ENCODE data around the gene EEFSEC.

Gene EEFSEC

GRCh38 chr3:128187495-128187894, 34.2 kb downstream of the EEFSEC start:
- no peak for DNase-seq

GRCh38 chr3:128188326-128188725, 35.0 kb downstream of the EEFSEC start:
- DNase-seq: no peak

- DNase-seq: no peak
Measured at GRCh38 chr3:128188956-128189355, 35.7 kb downstream of the EEFSEC start.

DNA sequence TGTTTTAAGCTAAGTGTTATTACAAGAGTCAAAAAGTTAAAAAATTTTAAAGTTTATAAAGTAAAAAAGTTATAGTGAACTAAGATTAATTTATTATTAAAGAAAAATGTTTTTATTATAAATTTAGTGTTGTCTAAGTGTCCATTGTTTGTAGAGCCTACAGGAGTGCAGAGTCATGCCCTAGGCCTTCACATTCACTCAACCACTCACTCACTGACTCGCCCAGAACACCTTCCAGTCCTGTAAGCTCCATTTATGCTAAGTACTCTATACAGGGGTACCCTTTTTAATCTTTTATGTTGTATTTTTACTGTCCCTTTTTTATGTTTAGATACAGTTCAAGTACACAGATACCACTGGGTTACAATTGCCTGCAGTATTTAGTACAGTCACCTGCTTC, 37.2 kb downstream of the EEFSEC start:
- DNase-seq: no peak

DNA sequence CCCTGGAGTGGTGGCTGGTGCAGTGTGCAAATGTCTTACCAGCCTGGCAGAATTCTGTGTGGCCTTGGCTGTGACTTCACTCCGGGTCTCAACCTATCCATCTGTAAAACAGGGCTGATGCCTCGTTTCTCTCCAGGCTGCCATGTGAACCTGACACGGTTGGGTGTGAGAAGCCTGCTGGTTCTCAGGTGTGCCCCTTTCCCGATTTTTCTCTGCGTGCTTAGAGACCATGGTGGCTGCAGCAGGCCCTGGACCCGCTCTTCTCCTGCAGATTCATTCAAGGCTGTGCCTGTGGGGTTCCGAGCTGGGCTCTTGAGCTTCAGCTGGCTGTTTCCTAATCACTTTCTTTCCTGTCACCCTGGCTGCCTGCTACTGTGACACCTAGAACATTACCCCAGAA, 38.9 kb downstream of the EEFSEC start:
- no peak for DNase-seq

GRCh38 chr3:128193168-128193567, 39.9 kb downstream of the EEFSEC start:
- DNase-seq: peak; percentile 45

DNA sequence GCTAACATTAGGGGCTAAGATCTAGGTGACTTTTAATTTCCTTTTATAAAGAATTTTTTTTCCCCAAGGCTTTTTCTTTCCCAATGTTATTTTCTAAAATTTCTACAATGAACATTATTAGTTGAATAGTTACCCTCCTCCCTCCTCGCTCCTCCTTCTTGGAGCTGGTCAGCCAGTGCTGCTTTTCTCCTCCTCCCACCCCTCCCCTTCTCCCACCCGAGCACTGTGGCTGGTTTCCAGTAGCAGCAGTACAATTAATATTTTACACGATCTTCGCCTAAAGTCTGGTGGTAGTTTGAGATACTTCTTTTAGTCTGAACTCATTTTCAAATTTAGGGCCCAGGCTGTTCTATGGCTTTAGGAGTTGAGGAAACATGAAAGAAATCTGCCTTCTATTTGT, 41.6 kb downstream of the EEFSEC start:
- no peak for DNase-seq

DNA sequence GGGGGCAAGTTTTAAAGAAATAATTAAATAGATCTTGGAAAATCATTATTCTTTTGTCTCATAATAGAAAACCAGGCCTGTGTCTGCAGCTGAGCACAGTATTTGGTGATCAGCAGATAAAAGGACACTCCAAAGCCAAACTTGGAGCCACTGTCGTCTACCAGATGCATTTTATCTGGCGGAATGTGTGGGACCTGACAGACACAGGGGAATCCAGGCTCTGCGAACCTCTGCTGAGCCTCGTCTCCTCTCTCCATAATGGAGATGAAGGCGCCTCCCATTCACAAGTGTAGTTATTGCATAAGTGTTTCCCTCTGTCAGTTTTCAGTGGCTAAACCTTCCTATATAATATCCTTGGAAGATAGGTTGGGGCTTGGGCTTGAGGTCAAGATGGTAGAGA, 42.1 kb downstream of the EEFSEC start:
- no peak for DNase-seq

DNA sequence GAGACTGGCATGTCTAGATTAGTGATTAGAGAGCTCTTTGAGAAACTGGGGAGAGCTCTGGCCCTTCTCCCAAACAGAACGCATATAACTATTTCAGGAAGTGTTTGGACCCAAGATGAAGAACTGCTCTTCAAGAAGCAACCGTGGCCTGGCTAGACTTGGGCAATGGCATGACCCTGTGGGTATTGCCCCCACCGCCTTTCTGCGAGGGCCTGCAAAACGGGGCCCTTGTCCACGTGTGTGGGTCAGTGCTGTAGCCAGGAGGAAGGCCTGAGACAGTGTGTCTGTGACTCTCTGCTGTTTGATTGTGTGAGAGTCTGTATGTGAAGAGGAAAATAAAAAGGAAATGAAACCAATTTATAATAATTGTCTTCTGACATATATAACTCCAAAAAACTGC, 42.5 kb downstream of the EEFSEC start:
- no peak for DNase-seq

DNA sequence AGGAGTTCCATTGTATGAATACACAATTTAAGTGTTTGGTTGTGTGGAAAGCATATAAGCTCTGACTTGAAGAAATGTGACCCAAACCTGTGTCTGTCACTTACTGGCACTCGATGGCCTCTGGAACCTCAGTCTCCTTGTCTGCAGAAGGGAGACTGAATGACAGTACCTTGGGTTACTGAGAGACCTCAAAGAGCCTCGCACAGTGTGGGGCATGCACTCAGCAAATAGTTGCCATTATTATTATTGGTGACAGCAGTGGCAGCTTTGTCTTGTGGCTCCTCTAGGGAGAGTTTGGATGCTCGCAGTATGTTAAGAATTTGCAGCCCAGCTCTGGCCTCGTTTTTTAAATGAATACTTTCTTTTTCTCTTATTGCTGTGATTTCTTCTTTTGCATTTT, 43.4 kb downstream of the EEFSEC start:
- DNase-seq: no peak

GRCh38 chr3:128197855-128198254, 44.6 kb downstream of the EEFSEC start:
- no peak for DNase-seq

- no peak for DNase-seq
Measured at GRCh38 chr3:128198313-128198712, 45.0 kb downstream of the EEFSEC start.

DNA sequence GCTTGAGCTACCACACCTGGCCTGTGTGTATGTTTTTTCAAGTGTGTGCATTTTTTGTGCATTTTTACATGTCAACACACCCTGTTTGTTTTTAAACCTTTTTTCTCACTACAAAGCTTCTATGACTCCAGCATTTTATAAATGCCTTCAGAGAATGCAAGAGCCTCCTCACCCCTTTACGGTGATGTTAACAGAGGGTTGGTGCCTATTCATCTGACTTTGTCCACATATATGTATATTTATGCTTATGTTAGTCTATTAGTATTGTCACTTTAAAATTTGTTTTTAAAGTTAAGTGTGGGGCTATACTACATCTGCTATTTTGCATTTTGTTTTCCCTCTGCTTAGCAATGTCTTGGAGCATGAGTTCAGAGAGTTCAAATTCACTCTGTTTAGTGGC, 45.8 kb downstream of the EEFSEC start:
- DNase-seq: no peak

DNA sequence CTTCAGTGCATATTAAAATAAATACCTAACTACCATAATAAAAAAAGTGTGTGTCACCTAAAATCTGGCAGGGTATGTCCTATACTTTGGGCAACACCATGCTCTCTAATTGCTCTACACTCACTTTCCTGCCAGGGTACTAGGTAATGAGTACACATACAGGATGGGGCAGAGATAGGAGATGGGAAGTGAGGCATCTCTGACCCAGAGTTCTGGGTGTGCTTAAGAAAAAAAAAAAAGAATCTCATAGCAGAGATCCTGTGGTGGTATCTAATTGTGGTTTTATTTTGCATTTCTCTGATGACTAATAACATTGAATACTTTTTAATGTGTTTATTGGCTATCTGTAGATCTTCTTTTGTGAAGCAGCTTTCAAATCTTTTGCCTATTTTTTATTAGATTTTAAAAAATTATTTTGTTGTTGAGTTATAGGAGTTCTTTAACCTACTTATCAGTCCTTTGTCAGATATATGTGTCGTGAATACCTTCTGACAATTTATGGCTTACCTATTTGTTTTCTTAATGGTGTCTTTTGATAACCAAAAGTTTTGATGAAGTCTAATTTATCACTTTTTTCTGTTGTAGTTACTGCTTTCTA, 48.0 kb downstream of the EEFSEC start:
- DNase-seq: no peak

DNA sequence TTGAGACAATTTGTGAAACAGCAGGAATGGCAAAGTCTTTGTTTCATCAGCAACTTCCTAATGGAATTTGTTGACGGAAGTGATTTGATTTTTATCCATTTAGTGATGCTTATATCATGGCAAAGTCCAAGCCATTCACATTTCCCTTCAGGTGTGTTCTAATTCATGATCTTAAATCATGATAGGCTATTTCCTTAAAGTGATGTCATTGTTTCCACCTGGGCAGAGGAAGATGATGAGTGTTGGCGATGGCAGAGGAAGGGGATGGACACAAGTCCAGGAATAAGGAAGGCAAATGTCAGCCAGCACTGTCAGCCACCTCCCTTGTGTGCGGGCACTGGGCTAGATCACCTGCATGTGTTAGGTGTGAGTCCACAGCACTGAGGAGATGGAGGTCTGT, 49.9 kb downstream of the EEFSEC start:
- DNase-seq: no peak

DNA sequence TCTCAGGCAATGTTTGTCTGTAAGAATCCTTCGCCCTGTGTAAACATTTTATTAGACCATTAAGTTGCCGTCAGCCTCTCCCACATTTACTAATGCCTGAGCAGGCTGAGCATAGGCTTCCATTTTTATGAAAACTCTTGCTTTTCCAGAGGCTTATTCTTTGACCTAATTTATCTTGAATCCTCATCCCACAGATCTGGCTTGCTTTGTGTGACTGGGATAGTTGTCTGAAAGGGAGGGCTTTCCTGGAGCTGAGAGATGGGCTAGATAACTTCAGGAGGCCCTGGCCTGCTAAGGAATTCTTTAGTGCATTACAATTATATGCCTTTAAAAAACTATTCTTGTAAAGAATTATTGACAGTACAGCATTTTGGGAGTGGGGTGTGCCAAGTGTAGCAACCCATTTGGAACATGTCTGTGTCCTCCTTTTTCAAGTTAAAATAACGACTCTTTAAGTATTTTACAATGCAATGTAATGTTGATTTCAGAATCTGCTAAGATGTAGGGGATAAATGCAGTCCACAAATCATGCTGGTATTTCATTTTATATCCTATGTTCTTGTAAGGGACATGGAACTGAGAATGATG, 52.4 kb downstream of the EEFSEC start:
- no peak for DNase-seq

DNA sequence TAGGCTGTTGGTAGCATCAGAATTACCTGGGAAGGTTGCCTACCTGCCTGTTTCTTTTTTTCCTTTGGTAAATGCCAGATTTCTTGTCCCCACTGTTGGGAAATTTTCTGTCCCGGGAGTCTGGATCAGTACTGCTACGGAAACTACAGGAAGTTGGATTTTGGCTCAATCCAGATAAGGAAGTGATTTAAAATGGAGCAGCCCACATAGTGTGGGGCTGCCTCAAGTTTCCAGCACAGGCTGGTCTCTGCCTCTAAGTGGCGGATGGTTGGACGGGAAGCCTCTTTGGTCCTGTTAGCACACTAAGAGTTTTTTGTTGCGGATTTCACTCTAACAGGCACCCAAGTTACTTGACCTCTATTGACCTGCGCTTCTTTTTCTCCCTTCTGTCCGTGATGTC, 54.7 kb downstream of the EEFSEC start:
- no peak for DNase-seq

- no peak for DNase-seq
Measured at GRCh38 chr3:128210711-128211110, 57.4 kb downstream of the EEFSEC start.

DNA sequence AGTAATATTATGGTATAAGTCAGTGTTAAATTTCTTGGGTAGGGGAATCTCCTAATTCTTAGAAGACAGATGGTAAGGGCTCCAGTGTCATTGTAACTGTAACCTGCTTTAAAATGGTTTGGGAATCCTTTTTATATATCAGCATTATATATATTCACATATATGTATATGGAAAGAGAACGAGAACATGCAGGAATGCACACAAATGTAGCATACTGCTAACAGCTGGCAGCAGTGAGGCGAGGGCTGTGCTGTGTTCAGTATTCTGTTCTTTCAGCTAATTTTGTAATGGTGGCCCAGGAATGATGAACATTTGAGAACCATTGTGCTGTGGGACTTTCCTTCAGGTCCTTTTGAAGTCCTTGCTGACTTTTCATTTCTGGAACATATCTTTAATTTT, 60.8 kb downstream of the EEFSEC start:
- no peak for DNase-seq

- no peak for DNase-seq
Measured at GRCh38 chr3:128215290-128215689, 62.0 kb downstream of the EEFSEC start.

- DNase-seq: no peak
Measured at GRCh38 chr3:128215800-128216495, 62.7 kb downstream of the EEFSEC start.

DNA sequence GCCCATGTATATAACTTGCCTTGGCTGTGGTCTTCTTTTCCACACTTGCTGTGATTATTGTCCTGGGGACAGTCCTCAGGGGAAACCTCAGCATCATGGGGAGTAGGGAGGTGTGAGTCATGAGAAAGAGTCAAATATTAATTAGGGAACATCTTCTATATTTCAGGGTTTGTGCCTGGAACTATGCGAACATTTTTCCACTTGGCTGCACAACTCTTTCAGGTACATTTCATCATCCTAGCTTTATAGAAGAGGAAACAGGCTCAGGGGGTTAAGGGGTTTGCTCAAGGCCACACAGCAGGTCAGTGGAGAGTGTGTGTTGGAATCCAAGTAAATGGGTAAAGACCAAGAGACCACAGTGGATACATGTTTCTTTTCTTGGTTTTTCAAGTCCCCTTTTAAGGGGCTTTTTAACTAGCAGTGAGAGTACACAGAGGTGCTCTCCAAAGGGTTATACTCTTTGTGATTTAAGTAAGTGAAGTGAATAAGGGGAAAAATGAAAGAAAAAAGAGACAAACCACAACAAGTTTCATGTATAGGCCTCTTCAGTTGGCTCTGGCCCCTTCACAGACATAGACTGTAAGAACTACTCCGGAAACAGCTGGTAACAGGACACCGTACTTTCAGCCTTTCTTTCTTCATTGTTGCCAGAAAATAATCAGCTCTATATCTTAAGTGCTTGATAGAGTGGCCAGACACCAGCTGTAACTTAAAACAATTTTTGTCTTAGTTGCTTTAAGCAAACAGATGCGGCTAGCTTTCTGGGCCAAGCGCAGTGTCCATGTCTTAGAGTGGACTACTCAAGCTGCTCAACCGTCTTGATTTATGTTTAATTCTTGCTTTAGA, 64.6 kb downstream of the EEFSEC start:
- no peak for DNase-seq

- DNase-seq: no peak
Measured at GRCh38 chr3:128218548-128219257, 65.4 kb downstream of the EEFSEC start.

All from hematopoietic multipotent progenitor cell treated with erythropoietin and hydrocortisone succinate and interleukin-3 and kit ligand, for 4 days (in vitro differentiated cells).